Measurements from ENCODE around the gene PLBD2. TPM values are rescaled to one million over a fixed set of nuclear protein-coding genes. Genes with fewer than 3 reads are reported as not detected.
A peak's percentile ranks its signal among the peaks of the same experiment; 100 is the strongest.

Gene PLBD2
- total RNA-seq, 2 donors from 2014 or later, result 20.2 to 23.4 TPM

- intact Hi-C loops (cut with DNase I), result no loop called here
- H3K9ac ChIP-seq (ENCODE audit: low read depth in 2 of 2, low read length in 2 of 2), result no peak overlapping the region
- no peak overlapping the region for H3K27ac ChIP-seq
- H3K27me3 ChIP-seq, result no peaks in the 10 kb centered on the region
- no peak overlapping the region for H3K4me3 ChIP-seq
- no peaks in the 10 kb centered on the region for H3K9me3 ChIP-seq
- H3K36me3 ChIP-seq, result no peaks in the 10 kb centered on the region
- DNase-seq, result no peak
- no peak for TF ChIP-seq CTCF (IDR thresholded peaks at IDR 0.05)
- H3K4me1 ChIP-seq, result no peaks in the 10 kb centered on the region
Measured at GRCh38 chr12:113401066-113402000, 42.9 kb downstream of the PLBD2 start.

GRCh38 chr12:113402586-113403260 is 44.3 kb downstream of the PLBD2 start:
- Histone ChIP-seq H3K9me3 (no peaks in the 10 kb centered on the region), H3K27me3 (no peaks in the 10 kb centered on the region)

GRCh38 chr12:113403435-113404415 is 45.3 kb downstream of the PLBD2 start, which contains the start of gene SDS:
TSS of gene SDS (minus strand) at chr12:113403887. CDS start at chr12:113399708, 4,179 bp downstream.
- Histone ChIP-seq H3K27ac (no peak within 1 kb of the TSS), H3K4me3 (no peak within 1 kb of the TSS), H3K36me3 (no peaks in the 10 kb centered on the region), H3K9me3 (no peaks in the 10 kb centered on the region), H3K27me3 (no peaks in the 10 kb centered on the region), H3K4me1 (no peaks in the 10 kb centered on the region), H3K9ac (ENCODE audit: low read depth in 2 of 2, low read length in 2 of 2) (no peak within 1 kb of the TSS)
- intact Hi-C loops (cut with DNase I), result no loop called here
- peak; percentile 28 for DNase-seq
- TF ChIP-seq CTCF (IDR thresholded peaks at IDR 0.05), result no peak

More at GRCh38 chr12:113402586-113403260, 44.3 kb downstream of the PLBD2 start:
- no peaks in the 10 kb centered on the region for H3K4me1 ChIP-seq
- H3K36me3 ChIP-seq, result no peaks in the 10 kb centered on the region
- no peak overlapping the region for H3K27ac ChIP-seq
- no peak for TF ChIP-seq CTCF (IDR thresholded peaks at IDR 0.05)
- DNase-seq, result no peak
- no peak overlapping the region for H3K4me3 ChIP-seq
- intact Hi-C loops (cut with DNase I), result no loop called here
- no peak overlapping the region for H3K9ac ChIP-seq (ENCODE audit: low read depth in 2 of 2, low read length in 2 of 2)

- no peak overlapping the region for H3K9ac ChIP-seq (ENCODE audit: low read depth in 2 of 2, low read length in 2 of 2)
- no peaks in the 10 kb centered on the region for H3K4me1 ChIP-seq
- H3K4me3 ChIP-seq, result no peak overlapping the region
- no peak for DNase-seq
- H3K9me3 ChIP-seq, result no peaks in the 10 kb centered on the region
- intact Hi-C loops (cut with DNase I), result no loop called here
- no peak overlapping the region for H3K27ac ChIP-seq
- no peak for TF ChIP-seq CTCF (IDR thresholded peaks at IDR 0.05)
- no peaks in the 10 kb centered on the region for H3K36me3 ChIP-seq
- no peaks in the 10 kb centered on the region for H3K27me3 ChIP-seq
Measured at GRCh38 chr12:113405694-113406093, 47.3 kb downstream of the PLBD2 start.
